GM23338 (cell line): Measurements from ENCODE around the gene ZNF664. TPM values are rescaled to one million over a fixed set of nuclear protein-coding genes. Genes with fewer than 3 reads are reported as not detected.

Source experiments
- ATAC-seq: fragments of 200-7000 bp; cut with Tn5 transposase; 3 replicates; pipeline ENCODE4 v1.9.1; 2020
- DNase-seq: peaks from one replicate; pipeline ENCODE4 v3.0.0-alpha.2; 2015; ENCODE audit warnings: low spot score
- H2AFZ ChIP-seq: fragments of 200-600 bp; sonication (generic); 2 replicates; pipeline ENCODE4 v1.8.0; 2016; ENCODE audit warnings: antibody characterized with exemption, mild to moderate bottlenecking, moderate library complexity
- H3F3A ChIP-seq: fragments of 200-600 bp; sonication (generic); replicated peaks from 2 replicates; pipeline ENCODE4 v1.8.0; 2017; ENCODE audit warnings: antibody characterized with exemption, mixed run types, low read depth
- H3K27ac ChIP-seq: fragments of 200-600 bp; sonication (generic); 2 replicates; pipeline ENCODE4 v1.6.1; 2016; ENCODE audit warnings: low read depth
- H3K27me3 ChIP-seq: fragments of 200-600 bp; sonication (generic); 2 replicates; pipeline ENCODE4 v1.8.0; 2016; ENCODE audit warnings: mild to moderate bottlenecking, mixed run types, moderate library complexity; ENCODE audit not compliant: insufficient read depth
- H3K36me3 ChIP-seq: fragments of 200-600 bp; sonication (generic); 2 replicates; pipeline ENCODE4 v1.8.0; 2016; ENCODE audit warnings: mild to moderate bottlenecking; ENCODE audit not compliant: insufficient read depth
- H3K4me1 ChIP-seq: fragments of 200-600 bp; sonication (generic); 2 replicates; pipeline ENCODE4 v1.8.0; 2016; ENCODE audit warnings: mild to moderate bottlenecking, moderate library complexity; ENCODE audit not compliant: insufficient read depth
- H3K4me2 ChIP-seq: fragments of 200-600 bp; sonication (generic); 2 replicates; pipeline ENCODE4 v1.7.1; 2017; ENCODE audit warnings: mixed run types
- H3K4me3 ChIP-seq: fragments of 200-600 bp; sonication (generic); 2 replicates; pipeline ENCODE4 v1.6.1; 2016; ENCODE audit warnings: mixed run types
- H3K79me2 ChIP-seq: fragments of 200-600 bp; sonication (generic); replicated peaks from 2 replicates; pipeline ENCODE4 v1.8.0; 2017; ENCODE audit warnings: mild to moderate bottlenecking; ENCODE audit not compliant: insufficient read depth
- H3K9me2 ChIP-seq: fragments of 200-600 bp; sonication (generic); 2 replicates; pipeline ENCODE4 v1.8.0; 2017; ENCODE audit not compliant: insufficient read depth
- H4K20me1 ChIP-seq: fragments of 200-600 bp; sonication (generic); replicated peaks from 2 replicates; pipeline ENCODE4 v1.8.0; 2017; ENCODE audit warnings: mild to moderate bottlenecking; ENCODE audit not compliant: insufficient read depth
- H3K27ac Mint-ChIP-seq: 2 replicates; pipeline ENCODE4 v1.8.0; 2020; ENCODE audit warnings: inconsistent platforms, mild to moderate bottlenecking, moderate library complexity, mixed read lengths
- H3K27me3 Mint-ChIP-seq: 3 replicates; pipeline ENCODE4 v1.8.0; 2022; ENCODE audit warnings: low read depth, mild to moderate bottlenecking, moderate library complexity, mixed read lengths, inconsistent platforms; ENCODE audit not compliant: insufficient read depth, poor library complexity
- H3K36me3 Mint-ChIP-seq: 3 replicates; pipeline ENCODE4 v1.8.0; 2021; ENCODE audit warnings: low read depth, mild to moderate bottlenecking, inconsistent platforms, moderate library complexity, mixed read lengths
- H3K4me1 Mint-ChIP-seq: 3 replicates; pipeline ENCODE4 v1.8.0; 2020; ENCODE audit warnings: mild to moderate bottlenecking, inconsistent platforms, mixed read lengths
- H3K4me3 Mint-ChIP-seq: 3 replicates; pipeline ENCODE4 v1.8.0; 2021; ENCODE audit warnings: moderate library complexity, mild to moderate bottlenecking, inconsistent platforms, mixed read lengths
- H3K9me3 Mint-ChIP-seq: 3 replicates; pipeline ENCODE4 v1.8.0; 2020; ENCODE audit warnings: moderate library complexity, mild to moderate bottlenecking, inconsistent platforms, mixed read lengths
- CTCF ChIP-seq, 2 experiments: fragments of 200-600 bp in 1 of 2; sonication (generic) in 1 of 2; conservative IDR thresholded peaks; 2 replicates each; pipeline versions ENCODE4 v1.5.1 to v1.6.1; 2016 to 2017; ENCODE audit warnings: antibody characterized with exemption in 2 of 2, low read depth in 2 of 2, mild to moderate bottlenecking in 2 of 2, moderate library complexity in 1 of 2
- ETS1 ChIP-seq: IDR thresholded peaks from 2 replicates; pipeline ENCODE4 v1.6.1; 2016; ENCODE audit warnings: antibody characterized with exemption
- EZH2phosphoT487 ChIP-seq: fragments of 200-600 bp; sonication (generic); IDR thresholded peaks from one replicate; pipeline ENCODE4 v1.8.1; 2018; ENCODE audit warnings: antibody characterized with exemption; ENCODE audit not compliant: unreplicated experiment
- NANOG ChIP-seq: IDR thresholded peaks from 2 replicates; pipeline ENCODE4 v1.6.1; 2016; ENCODE audit warnings: antibody characterized with exemption, borderline replicate concordance
- REST ChIP-seq: IDR thresholded peaks from one replicate; pipeline ENCODE4 v1.6.1; 2018; ENCODE audit warnings: antibody characterized with exemption; ENCODE audit not compliant: unreplicated experiment
- polyA plus RNA-seq: library from polyadenylated mRNA; unstranded; fragments of >200 nt; fragmentation: Nextera tagmentation; extraction: Ambion mirVana; gene quantifications from 2 replicates; pipeline ENCODE4 v1.2.1, GENCODE V29; 2016
- total RNA-seq: library from RNA; depleted of rRNA; stranded (reverse); fragments of >200 nt; shearing (Covaris generic); gene quantifications from 2 replicates; pipeline ENCODE4 v1.2.3, GENCODE V29; 2014

The ZNF664 gene
- total and polyA plus RNA-seq, 2 experiments from 2014 or later, result 8.1 to 35.2 TPM

- Mint-ChIP-seq H3K4me3 (no peak overlapping the region), H3K27ac (no peak overlapping the region), H3K4me1 (peaks cover 22% of the 10 kb centered on the region), H3K9me3 (no peaks in the 10 kb centered on the region), H3K36me3 (peaks cover 4% of the 10 kb centered on the region; the same call in 1 of the 3 replicates), H3K27me3 (no peaks in the 10 kb centered on the region)
- Histone ChIP-seq H3K79me2 (no peaks in the 10 kb centered on the region), H3F3A (no peaks in the 10 kb centered on the region), H3K4me3 (no peak overlapping the region), H2AFZ (no peak overlapping the region), H3K27ac (no peak overlapping the region), H3K27me3 (no peaks in the 10 kb centered on the region), H3K4me2 (no peak overlapping the region), H3K9me2 (no peaks in the 10 kb centered on the region), H4K20me1 (peaks cover 7% of the 10 kb centered on the region; the same call in 1 of the 2 replicates), H3K4me1 (peaks cover 9% of the 10 kb centered on the region), H3K36me3 (no peaks in the 10 kb centered on the region)
- DNase-seq (no peak), ATAC-seq (no peak)
- TF ChIP-seq EZH2phosphoT487, result no peak
- TF ChIP-seq NANOG, result no peak
Measured at GRCh38 chr12:123998344-123998990, 25.5 kb downstream of the ZNF664 start.

GRCh38 chr12:123998991-123999359, 26.0 kb downstream of the ZNF664 start:
- Histone ChIP-seq H3K4me3 (no peak overlapping the region), H2AFZ (no peak overlapping the region), H3K4me1 (peaks cover 9% of the 10 kb centered on the region), H3K36me3 (no peaks in the 10 kb centered on the region; the same call in 1 of the 2 replicates), H3K79me2 (no peaks in the 10 kb centered on the region), H3F3A (no peaks in the 10 kb centered on the region), H3K4me2 (no peak overlapping the region), H3K9me2 (no peaks in the 10 kb centered on the region), H3K27me3 (no peaks in the 10 kb centered on the region), H4K20me1 (peaks cover 7% of the 10 kb centered on the region; the same call in 1 of the 2 replicates), H3K27ac (no peak overlapping the region)
- DNase-seq, result no peak
- no peak overlapping the region for H3K4me3 Mint-ChIP-seq
- H3K27ac Mint-ChIP-seq, result no peak overlapping the region
- H3K9me3 Mint-ChIP-seq, result no peaks in the 10 kb centered on the region
- ATAC-seq, result no peak
- TF ChIP-seq EZH2phosphoT487, result no peak
- no peak for TF ChIP-seq ETS1
- no peak for TF ChIP-seq CTCF (conservative IDR thresholded peaks at IDR 0.05; ENCODE audit: low read depth in 2 of 2)
- no peak for TF ChIP-seq REST
- H3K36me3 Mint-ChIP-seq, result peaks cover 4% of the 10 kb centered on the region; the same call in 1 of the 3 replicates
- H3K4me1 Mint-ChIP-seq, result peaks cover 22% of the 10 kb centered on the region
- no peaks in the 10 kb centered on the region for H3K27me3 Mint-ChIP-seq
